Testis (tissue), 3 donors: Measurements from ENCODE around the gene C4orf50. TPM values are rescaled to one million over a fixed set of nuclear protein-coding genes. Genes with fewer than 3 reads are reported as not detected.

Experiments
- DNase-seq: peaks from one replicate; pipeline ENCODE4 v3.0.0-alpha.2; 2019
- H3K27ac ChIP-seq, 2 donors: fragments of 200-600 bp; sonication (generic); one replicate each; pipeline ENCODE4 v1.5.1; 2019
- H3K27me3 ChIP-seq: fragments of 200-600 bp; sonication (generic); one replicate; pipeline ENCODE4 v1.5.1; 2019
- H3K36me3 ChIP-seq: fragments of 200-600 bp; sonication (generic); one replicate; pipeline ENCODE4 v1.5.1; 2017; ENCODE audit warnings: low read depth; ENCODE audit errors: missing control alignments
- H3K4me1 ChIP-seq: fragments of 200-600 bp; sonication (generic); one replicate; pipeline ENCODE4 v1.5.1; 2019
- H3K4me3 ChIP-seq, 2 donors: fragments of 200-600 bp; sonication (generic); one replicate each; pipeline ENCODE4 v1.5.1; 2017 to 2019
- H3K9me3 ChIP-seq: fragments of 200-600 bp; sonication (generic); one replicate; pipeline ENCODE4 v1.5.1; 2017
- POLR2A ChIP-seq: fragments of 450-650 bp; IDR thresholded peaks from one replicate; pipeline ENCODE4 v1.6.1; 2017; ENCODE audit warnings: antibody characterized with exemption, mild to moderate bottlenecking, moderate library complexity
- WGBS, 2 donors: methylation state at CpG; one replicate each; pipeline ENCODE4 v1.1.5; 2018; 5-methylcytosine and 5-hydroxymethylcytosine counted together
- intact Hi-C: fragments of 100-400 bp; cut with DNase I; formaldehyde crosslinking; loops from one replicate; pipeline ENCODE4 v1.15.1; 2023; ENCODE audit warnings: low total_unique reads
- polyA plus RNA-seq: library from polyadenylated mRNA; stranded (reverse); fragments of 350-450 nt; fragmentation: Illumina TruSeq; extraction: RNeasy Lipid Tissue Mini Kit (QIAGEN cat#74804); gene quantifications from one replicate; pipeline ENCODE4 v1.2.3, GENCODE V29; 2014; ENCODE audit warnings: low read depth, low replicate concordance; ENCODE audit not compliant: insufficient read depth
- total RNA-seq, 2 donors: library from RNA; depleted of rRNA; stranded (reverse); fragments of >200 nt; gene quantifications; one replicate each; pipeline ENCODE4 v1.2.3, GENCODE V29; 2016
- TF ChIP-seq, protein P1 (sequence below), 3 experiments: fragments of 450-650 bp in 2 of 3; fragments of 200-600 bp in 1 of 3; sonication (generic) in 1 of 3; IDR thresholded peaks; one replicate each; pipeline ENCODE4 v1.5.1; 2016 to 2019; ENCODE audit warnings: antibody characterized with exemption in 3 of 3, mild to moderate bottlenecking in 2 of 3, moderate library complexity in 1 of 3

C4orf50 gene
- total and polyA plus RNA-seq, 3 donors from 2014 or later: 1.1 to 2.7 (median 1.8) TPM

- WGBS, 2 donors: 46 to 50% methylated on average over 3 of the region's 3 CpGs
- no peak overlapping the region for H3K4me3 ChIP-seq
- intact Hi-C loops: no loop called here
- no peak for DNase-seq
- TF ChIP-seq, protein P1, sequence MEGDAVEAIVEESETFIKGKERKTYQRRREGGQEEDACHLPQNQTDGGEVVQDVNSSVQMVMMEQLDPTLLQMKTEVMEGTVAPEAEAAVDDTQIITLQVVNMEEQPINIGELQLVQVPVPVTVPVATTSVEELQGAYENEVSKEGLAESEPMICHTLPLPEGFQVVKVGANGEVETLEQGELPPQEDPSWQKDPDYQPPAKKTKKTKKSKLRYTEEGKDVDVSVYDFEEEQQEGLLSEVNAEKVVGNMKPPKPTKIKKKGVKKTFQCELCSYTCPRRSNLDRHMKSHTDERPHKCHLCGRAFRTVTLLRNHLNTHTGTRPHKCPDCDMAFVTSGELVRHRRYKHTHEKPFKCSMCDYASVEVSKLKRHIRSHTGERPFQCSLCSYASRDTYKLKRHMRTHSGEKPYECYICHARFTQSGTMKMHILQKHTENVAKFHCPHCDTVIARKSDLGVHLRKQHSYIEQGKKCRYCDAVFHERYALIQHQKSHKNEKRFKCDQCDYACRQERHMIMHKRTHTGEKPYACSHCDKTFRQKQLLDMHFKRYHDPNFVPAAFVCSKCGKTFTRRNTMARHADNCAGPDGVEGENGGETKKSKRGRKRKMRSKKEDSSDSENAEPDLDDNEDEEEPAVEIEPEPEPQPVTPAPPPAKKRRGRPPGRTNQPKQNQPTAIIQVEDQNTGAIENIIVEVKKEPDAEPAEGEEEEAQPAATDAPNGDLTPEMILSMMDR (IDR thresholded peaks at IDR 0.05): no peak
- TF ChIP-seq POLR2A: no peak
- H3K4me1 ChIP-seq: no peaks in the 10 kb centered on the region
- H3K36me3 ChIP-seq: no peaks in the 10 kb centered on the region
- no peaks in the 10 kb centered on the region for H3K9me3 ChIP-seq
- no peak overlapping the region for H3K27ac ChIP-seq
- no peaks in the 10 kb centered on the region for H3K27me3 ChIP-seq
Observed at GRCh38 chr4:5908876-5909427, 109.3 kb downstream of the C4orf50 start.

- TF ChIP-seq POLR2A: no peak
- TF ChIP-seq, protein P1 (IDR thresholded peaks at IDR 0.05): no peak
- DNase-seq: no peak
- intact Hi-C loops: no loop called here
- Histone ChIP-seq H3K4me1 (no peaks in the 10 kb centered on the region), H3K36me3 (no peaks in the 10 kb centered on the region), H3K27me3 (no peaks in the 10 kb centered on the region), H3K9me3 (no peaks in the 10 kb centered on the region), H3K27ac (no peak overlapping the region), H3K4me3 (no peak overlapping the region)
- WGBS, 2 donors: 36 to 57% methylated on average over 5 of the region's 5 CpGs
Observed at GRCh38 chr4:5906191-5906590, 112.0 kb downstream of the C4orf50 start.

DNA sequence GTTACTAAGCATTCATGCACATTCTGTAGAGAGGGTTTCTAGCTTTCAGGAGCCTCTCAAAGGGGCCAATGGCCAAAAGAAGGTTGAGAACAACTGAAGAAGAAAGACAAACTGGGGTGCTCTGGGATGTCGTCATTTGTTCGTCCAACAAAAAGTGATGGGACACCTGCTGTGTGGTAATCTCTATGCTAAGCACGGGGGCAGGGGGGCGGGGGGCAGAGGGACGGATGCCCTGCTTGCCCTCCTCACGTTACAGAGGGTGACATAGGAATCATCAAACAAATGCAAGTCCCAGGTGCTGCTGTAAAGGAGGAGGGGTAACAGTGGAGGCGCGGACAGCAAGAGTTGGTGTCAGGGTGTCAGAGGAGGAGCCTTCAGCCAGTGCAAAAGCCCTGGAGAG is 112.5 kb downstream of the C4orf50 start:
- intact Hi-C loops: no loop called here
- TF ChIP-seq, protein P1 (IDR thresholded peaks at IDR 0.05): no peak
- Histone ChIP-seq H3K9me3 (no peaks in the 10 kb centered on the region), H3K27ac (no peak overlapping the region), H3K4me1 (no peaks in the 10 kb centered on the region), H3K4me3 (no peak overlapping the region), H3K27me3 (no peaks in the 10 kb centered on the region), H3K36me3 (no peaks in the 10 kb centered on the region)
- 26 to 35% methylated on average over 8 of the region's 8 CpGs for WGBS, 2 donors
- no peak for DNase-seq

DNA sequence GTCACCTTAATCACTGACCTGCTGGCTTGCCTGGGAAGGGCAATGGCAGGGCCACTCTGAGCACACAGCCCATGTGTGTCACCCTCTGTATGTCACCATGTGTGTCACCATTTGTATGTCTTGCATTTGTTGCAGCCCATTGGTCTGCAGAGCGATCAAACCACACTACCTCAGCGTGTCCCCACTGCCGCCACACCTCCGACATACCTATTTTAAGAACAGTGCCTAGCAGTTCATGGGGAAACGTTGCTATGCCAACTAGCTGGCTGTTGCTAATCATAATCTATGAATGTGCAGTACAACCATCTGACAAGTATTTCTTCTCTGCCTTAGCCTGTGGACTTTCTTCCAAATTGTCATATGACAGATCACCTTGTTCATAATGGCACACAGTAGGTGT is 117.4 kb downstream of the C4orf50 start:
- H3K4me1 ChIP-seq: no peaks in the 10 kb centered on the region
- 83 to 92% methylated on average over 5 of the region's 5 CpGs for WGBS, 2 donors
- TF ChIP-seq POLR2A: no peak
- TF ChIP-seq, protein P1 (IDR thresholded peaks at IDR 0.05): no peak
- no peaks in the 10 kb centered on the region for H3K27me3 ChIP-seq
- intact Hi-C loops: no loop called here
- DNase-seq: no peak
- no peaks in the 10 kb centered on the region for H3K36me3 ChIP-seq
- H3K9me3 ChIP-seq: no peaks in the 10 kb centered on the region
- no peak overlapping the region for H3K27ac ChIP-seq
- H3K4me3 ChIP-seq: no peak overlapping the region

DNA sequence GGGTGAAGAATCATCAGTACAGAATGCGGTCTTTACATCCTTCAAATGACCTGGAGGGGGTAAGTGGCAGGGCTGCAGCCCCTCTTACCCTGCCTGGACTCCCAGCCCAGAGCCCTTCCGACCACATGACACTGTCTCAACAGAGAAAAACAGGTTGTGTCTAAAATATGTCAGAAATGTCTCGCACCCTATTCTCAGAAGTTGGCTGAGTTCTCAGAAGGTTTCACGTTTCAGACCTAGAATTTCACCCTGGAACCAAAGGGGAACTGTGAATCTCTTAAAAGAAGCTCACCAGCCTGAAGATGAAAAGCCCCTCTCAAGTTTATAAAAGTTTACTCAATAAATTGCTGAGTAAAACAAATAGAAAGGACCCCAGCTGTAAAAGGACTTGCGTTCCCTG is 118.3 kb downstream of the C4orf50 start:
- Histone ChIP-seq H3K36me3 (no peaks in the 10 kb centered on the region), H3K27me3 (no peaks in the 10 kb centered on the region), H3K4me3 (no peak overlapping the region), H3K27ac (no peak overlapping the region), H3K9me3 (no peaks in the 10 kb centered on the region), H3K4me1 (no peaks in the 10 kb centered on the region)
- WGBS, 2 donors: 71 to 77% methylated on average over 5 of the region's 5 CpGs
- DNase-seq: no peak
- TF ChIP-seq, protein P1 (IDR thresholded peaks at IDR 0.05): no peak
- intact Hi-C loops: no loop called here
